Endothelial cell of umbilical vein (primary cell): ENCODE results near the gene GSG1L. TPM values are rescaled to one million over a fixed set of nuclear protein-coding genes. Genes with fewer than 3 reads are reported as not detected.

ENCODE experiments used
- BruUV-seq: library from RNA; stranded (reverse); fragments of 400-500 nt; replicated peaks from 2 replicates; lab custom pipeline; 2021; lab: Mats Ljungman, UMichigan
- CTCF ChIA-PET: fragments of 300-600, 350-600 bp; sonication (Branson Sonifier 250); formaldehyde crosslinking; loops from one replicate; lab custom pipeline; 2021; ENCODE audit warnings: antibody characterized with exemption, inconsistent platforms; lab: Charles Lee
- POLR2A ChIA-PET: fragments of 300-600, 350-600 bp; sonication (Branson Sonifier 250); formaldehyde crosslinking; loops from one replicate; lab custom pipeline; 2021; ENCODE audit warnings: antibody characterized with exemption, inconsistent platforms; lab: Charles Lee
- DNase-seq: peaks from one replicate; pipeline ENCODE4 v3.0.0-alpha.2; 2011; ENCODE audit warnings: low read depth, low spot score
- FAIRE-seq: peaks from 2 replicates; lab custom pipeline; 2011; peaks lifted over from hg19 to GRCh38; lab: Jason Lieb, UNC
- H2AFZ ChIP-seq: 2 replicates; pipeline ENCODE4 v1.6.0; 2012; ENCODE audit warnings: low read depth, low read length, control low read depth, inconsistent platforms
- H3K27ac ChIP-seq: 2 replicates; pipeline ENCODE4 v1.5.1; 2011; ENCODE audit warnings: low read depth, mild to moderate bottlenecking, control low read depth, low read length, moderate library complexity; ENCODE audit not compliant: insufficient read depth
- H3K27me3 ChIP-seq, 2 experiments: 2 replicates each; pipeline versions ENCODE4 v1.6.0 to v1.6.1; 2011; ENCODE audit warnings: low read length in 2 of 2, mixed read lengths in 1 of 2; ENCODE audit not compliant: control insufficient read depth in 2 of 2, insufficient read depth in 2 of 2
- H3K36me3 ChIP-seq, 2 experiments: 2 replicates in 1 of 2; 3 replicates in 1 of 2; pipeline ENCODE4 v1.5.1; 2011; ENCODE audit warnings: low read length in 2 of 2, mild to moderate bottlenecking in 1 of 2, moderate library complexity in 1 of 2; ENCODE audit not compliant: control insufficient read depth in 2 of 2, insufficient read depth in 2 of 2; ENCODE audit errors: extremely low read depth in 1 of 2
- H3K4me1 ChIP-seq: 3 replicates; pipeline ENCODE4 v1.5.1; 2011; ENCODE audit warnings: mild to moderate bottlenecking, low read length; ENCODE audit not compliant: control insufficient read depth, insufficient read depth; ENCODE audit errors: extremely low read depth
- H3K4me2 ChIP-seq: 2 replicates; pipeline ENCODE4 v1.6.1; 2011; ENCODE audit warnings: low read length, control low read depth, mixed read lengths; ENCODE audit not compliant: insufficient read depth
- H3K4me3 ChIP-seq, 3 experiments: fragments of 200-600 bp in 1 of 3; sonication (generic), shearing (Covaris generic) in 1 of 3; replicated peaks in 1 of 3; 2 replicates each; pipeline ENCODE4 v1.5.1; 2011 to 2016; ENCODE audit warnings: control low read depth in 3 of 3, low read length in 3 of 3, mild to moderate bottlenecking in 2 of 3, inconsistent platforms in 1 of 3, low read depth in 1 of 3, moderate library complexity in 1 of 3; ENCODE audit not compliant: insufficient read depth in 1 of 3
- H3K79me2 ChIP-seq: 2 replicates; pipeline ENCODE4 v1.6.0; 2012; ENCODE audit warnings: low read length, inconsistent platforms; ENCODE audit not compliant: control insufficient read depth, insufficient read depth
- H3K9ac ChIP-seq: replicated peaks from 2 replicates; pipeline ENCODE3; 2011; ENCODE audit warnings: low read length, control low read depth; ENCODE audit not compliant: insufficient read depth; ENCODE audit errors: extremely low read depth
- H3K9me1 ChIP-seq: replicated peaks from 3 replicates; pipeline ENCODE4 v1.6.0; 2011; ENCODE audit warnings: mild to moderate bottlenecking, low read length; ENCODE audit not compliant: control insufficient read depth, insufficient read depth; ENCODE audit errors: extremely low read depth
- H3K9me3 ChIP-seq: replicated peaks from 2 replicates; pipeline ENCODE4 v1.5.1; 2012; ENCODE audit warnings: low read length, inconsistent platforms; ENCODE audit not compliant: control insufficient read depth, insufficient read depth
- H4K20me1 ChIP-seq: replicated peaks from 2 replicates; pipeline ENCODE3; 2011; ENCODE audit warnings: mild to moderate bottlenecking, low read length; ENCODE audit not compliant: control insufficient read depth, insufficient read depth; ENCODE audit errors: extremely low read depth
- EZH2 ChIP-seq: IDR thresholded peaks from 2 replicates; pipeline ENCODE4 v1.6.1; 2012; ENCODE audit warnings: borderline replicate concordance, low read depth, mild to moderate bottlenecking, moderate library complexity, low read length, inconsistent platforms; ENCODE audit not compliant: severe bottlenecking
- FOS ChIP-seq: IDR thresholded peaks from 2 replicates; pipeline ENCODE4 v1.6.1; 2011; ENCODE audit warnings: mild to moderate bottlenecking, low read length, moderate library complexity, borderline replicate concordance; ENCODE audit not compliant: insufficient read depth
- JUN ChIP-seq: IDR thresholded peaks from 2 replicates; pipeline ENCODE4 v1.6.1; 2011; ENCODE audit warnings: borderline replicate concordance, low read depth; ENCODE audit not compliant: insufficient read length, insufficient read depth
- POLR2A ChIP-seq: IDR thresholded peaks from 2 replicates; pipeline ENCODE4 v1.6.1; 2012; ENCODE audit warnings: low read depth, mild to moderate bottlenecking, control low read depth, low read length
- dilution Hi-C: fragments of 300-500 bp; cut with MboI; formaldehyde crosslinking; loops from one replicate; pipeline ENCODE4 v1.15.0; 2019; ENCODE audit warnings: low sequenced_read_pairs; ENCODE audit not compliant: extremely low pct_ligation_motif_present
- intact Hi-C: fragments of 100-400 bp; cut with micrococcal nuclease; formaldehyde crosslinking; loops from one replicate; pipeline ENCODE4 v1.10.0; 2022
- polyA plus RNA-seq, 4 experiments: library from polyadenylated mRNA; depleted of rRNA in 3 of 4; stranded (reverse) in 3 of 4; unstranded in 1 of 4; fragments of >200 nt; gene quantifications; 2 replicates each; pipeline versions ENCODE4 v1.2.1 to v1.2.3, GENCODE V29; 2011 to 2012; ENCODE audit warnings: missing spikeins in 1 of 4
- total RNA-seq: library from RNA; stranded (reverse); gene quantifications from 2 replicates; pipeline ENCODE4 v1.2.3, GENCODE V29; 2021
- TF ChIP-seq, protein P1 (sequence below): IDR thresholded peaks from 2 replicates; pipeline ENCODE4 v1.6.1; 2011; ENCODE audit not compliant: insufficient read depth, insufficient read length

The GSG1L gene
- total and polyA plus RNA-seq, 2 donors (not counting 3 experiments of a cell fraction or from before 2014, with no cell fraction given) = 0.06 TPM; not detected in 1

DNA sequence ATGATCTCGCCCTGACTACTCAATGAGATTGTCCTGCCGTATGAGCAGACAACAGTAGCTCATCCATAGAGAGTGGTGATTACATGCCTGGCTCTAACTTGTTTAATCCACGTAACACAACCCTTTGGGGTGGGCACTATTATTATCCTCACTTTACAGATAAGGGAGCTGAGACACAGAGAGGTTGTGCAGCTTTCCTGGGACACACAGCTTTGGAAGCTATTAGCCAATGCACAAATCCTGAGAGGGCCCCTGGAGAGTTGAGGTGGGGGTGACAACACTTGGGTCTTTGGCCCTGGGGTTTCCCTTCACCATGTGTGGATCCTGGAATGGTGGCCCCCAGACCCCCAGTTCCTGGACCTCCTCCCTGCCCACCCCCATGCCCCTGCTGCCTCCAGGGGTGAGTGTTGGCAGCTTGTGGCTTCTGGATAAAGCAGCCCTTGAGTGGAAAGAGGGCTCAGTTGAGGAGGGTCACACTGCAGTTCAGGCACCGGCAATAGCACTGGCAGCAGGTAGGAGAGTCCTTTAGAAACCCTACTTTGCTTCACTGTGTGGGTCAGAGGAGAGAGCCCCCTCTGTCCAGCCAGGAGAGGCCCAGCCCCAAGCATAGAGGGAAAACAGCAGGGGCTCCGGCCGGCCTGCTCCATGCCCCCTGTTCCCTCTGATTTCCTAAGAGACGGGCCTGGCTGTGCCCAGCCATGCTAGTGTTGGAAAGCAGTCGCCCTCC, 282.9 kb downstream of the GSG1L start:
- CTCF ChIA-PET = interaction anchor here (0.8 to 2.2 kb wide), 8 partner anchors 11 to 438 kb away, joined by 3 to 12 read pairs (median 6); no protein-coding TSS in a partner anchor

DNA sequence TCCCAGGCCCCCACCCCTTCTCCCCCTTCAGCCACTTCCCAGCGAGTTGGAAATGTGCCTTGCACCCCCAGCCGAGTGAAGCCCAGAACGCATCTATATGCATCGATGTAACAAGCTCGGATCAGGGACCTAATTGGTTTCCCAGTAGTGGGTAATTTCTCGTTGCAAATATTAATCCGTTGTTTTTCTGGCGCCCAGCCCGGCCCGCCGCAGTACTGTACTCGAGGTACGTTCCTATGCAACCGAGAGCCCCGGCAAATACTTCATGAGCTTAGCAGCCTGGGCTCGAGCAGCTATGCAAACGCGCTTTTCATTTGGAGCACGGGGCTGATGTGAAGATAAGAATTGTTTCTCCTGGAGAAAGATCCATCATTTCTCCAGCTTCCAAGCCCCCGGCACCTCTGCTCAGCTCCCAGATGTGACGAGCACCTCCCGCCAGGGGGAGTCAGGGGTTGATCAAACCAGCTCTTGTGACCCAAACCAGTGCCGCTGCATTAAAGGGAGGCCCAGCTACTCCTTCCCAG, 283.8 kb downstream of the GSG1L start:
- no peak for TF ChIP-seq POLR2A
- TF ChIP-seq, protein P1, sequence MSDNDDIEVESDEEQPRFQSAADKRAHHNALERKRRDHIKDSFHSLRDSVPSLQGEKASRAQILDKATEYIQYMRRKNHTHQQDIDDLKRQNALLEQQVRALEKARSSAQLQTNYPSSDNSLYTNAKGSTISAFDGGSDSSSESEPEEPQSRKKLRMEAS = no peak
- TF ChIP-seq FOS = no peak
- no peak for TF ChIP-seq EZH2
- ChIA-PET POLR2A (no interaction called here), CTCF (interaction anchor here (1.0 to 2.2 kb wide), 9 partner anchors 10 to 439 kb away, joined by 3 to 12 read pairs (median 5); no protein-coding TSS in a partner anchor)
- Histone ChIP-seq H3K9ac (no peak overlapping the region), H3K4me2 (no peak overlapping the region), H3K9me1 (no peaks in the 10 kb centered on the region), H3K27ac (no peak overlapping the region), H3K4me1 (no peaks in the 10 kb centered on the region), H4K20me1 (no peaks in the 10 kb centered on the region), H3K36me3 (no peaks in the 10 kb centered on the region), H2AFZ (no peak overlapping the region), H3K9me3 (no peaks in the 10 kb centered on the region), H3K79me2 (no peaks in the 10 kb centered on the region), H3K4me3 (no peak overlapping the region), H3K27me3 (no peaks in the 10 kb centered on the region)
- dilution Hi-C loops (no loop called here), intact Hi-C loops (no loop called here)
- DNase-seq (no peak), FAIRE-seq (no peak)
- BruUV-seq = TSS peak; percentile 31

More for the DNA sequence above, 282.9 kb downstream of the GSG1L start:
- FAIRE-seq (no peak), DNase-seq (no peak)
- no peak overlapping the region for H2AFZ ChIP-seq
- BruUV-seq = no TSS peak
- dilution Hi-C loops = no loop called here
- no peak overlapping the region for H3K9ac ChIP-seq
- no peak overlapping the region for H3K4me3 ChIP-seq
- no peaks in the 10 kb centered on the region for H3K79me2 ChIP-seq
- H3K9me1 ChIP-seq = no peaks in the 10 kb centered on the region
- intact Hi-C loops = no loop called here
- H3K4me1 ChIP-seq = no peaks in the 10 kb centered on the region
- no peaks in the 10 kb centered on the region for H3K9me3 ChIP-seq
- POLR2A ChIA-PET = no interaction called here
- H3K4me2 ChIP-seq = no peak overlapping the region
- no peaks in the 10 kb centered on the region for H3K27me3 ChIP-seq
- H4K20me1 ChIP-seq = no peaks in the 10 kb centered on the region
- TF ChIP-seq JUN = no peak
- H3K36me3 ChIP-seq = no peaks in the 10 kb centered on the region
- no peak overlapping the region for H3K27ac ChIP-seq
